ENCODE results near the gene HHIPL1. TPM values are rescaled to one million over a fixed set of nuclear protein-coding genes. Genes with fewer than 3 reads are reported as not detected.

The HHIPL1 gene
- total RNA-seq, 6 experiments from 2014 or later, result 0.43 to 1.4 (median 0.66) TPM

GRCh38 chr14:99671235-99672224, 26.6 kb downstream of the HHIPL1 start:
- ATAC-seq (peak; percentile 87 to 93 (median 90)), DNase-seq (peak in 1 of 3 donors; percentile 72)
- Histone ChIP-seq H3K4me1 (peaks cover 0 to 11% (median 5%) of the 10 kb centered on the region in 4 donors), H3K4me3 (no peak overlapping the region), H3K9me3 (no peaks in the 10 kb centered on the region), H3K27me3 (no peaks in the 10 kb centered on the region), H3K27ac (no peak overlapping the region), H3K36me3 (no peaks in the 10 kb centered on the region)
- WGBS (ENCODE audit: insufficient coverage, low coverage, low lambda C conversion rate, missing lambda C conversion rate), result 48% methylated on average over 14 of the region's 20 CpGs
- TF ChIP-seq, protein P1, sequence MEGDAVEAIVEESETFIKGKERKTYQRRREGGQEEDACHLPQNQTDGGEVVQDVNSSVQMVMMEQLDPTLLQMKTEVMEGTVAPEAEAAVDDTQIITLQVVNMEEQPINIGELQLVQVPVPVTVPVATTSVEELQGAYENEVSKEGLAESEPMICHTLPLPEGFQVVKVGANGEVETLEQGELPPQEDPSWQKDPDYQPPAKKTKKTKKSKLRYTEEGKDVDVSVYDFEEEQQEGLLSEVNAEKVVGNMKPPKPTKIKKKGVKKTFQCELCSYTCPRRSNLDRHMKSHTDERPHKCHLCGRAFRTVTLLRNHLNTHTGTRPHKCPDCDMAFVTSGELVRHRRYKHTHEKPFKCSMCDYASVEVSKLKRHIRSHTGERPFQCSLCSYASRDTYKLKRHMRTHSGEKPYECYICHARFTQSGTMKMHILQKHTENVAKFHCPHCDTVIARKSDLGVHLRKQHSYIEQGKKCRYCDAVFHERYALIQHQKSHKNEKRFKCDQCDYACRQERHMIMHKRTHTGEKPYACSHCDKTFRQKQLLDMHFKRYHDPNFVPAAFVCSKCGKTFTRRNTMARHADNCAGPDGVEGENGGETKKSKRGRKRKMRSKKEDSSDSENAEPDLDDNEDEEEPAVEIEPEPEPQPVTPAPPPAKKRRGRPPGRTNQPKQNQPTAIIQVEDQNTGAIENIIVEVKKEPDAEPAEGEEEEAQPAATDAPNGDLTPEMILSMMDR (IDR thresholded peaks at IDR 0.05), result no peak
- TF ChIP-seq POLR2A (IDR thresholded peaks at IDR 0.05), result no peak
- intact Hi-C loops (cut with DNase I), result no loop called here

GRCh38 chr14:99672506-99673304, 27.8 kb downstream of the HHIPL1 start:
- 88% methylated on average over 11 of the region's 11 CpGs for WGBS (ENCODE audit: insufficient coverage, low coverage, low lambda C conversion rate, missing lambda C conversion rate)
- Histone ChIP-seq H3K4me1 (peaks cover 0 to 11% (median 5%) of the 10 kb centered on the region in 4 donors), H3K9me3 (no peaks in the 10 kb centered on the region), H3K27ac (no peak overlapping the region), H3K27me3 (no peaks in the 10 kb centered on the region), H3K4me3 (no peak overlapping the region), H3K36me3 (no peaks in the 10 kb centered on the region)
- DNase-seq (no peak), ATAC-seq (peak; percentile 30 to 60 (median 38))
- intact Hi-C loops (cut with DNase I), result no loop called here
- TF ChIP-seq POLR2A (IDR thresholded peaks at IDR 0.05), result no peak
- TF ChIP-seq, protein P1 (IDR thresholded peaks at IDR 0.05), result no peak

- TF ChIP-seq, protein P1 (IDR thresholded peaks at IDR 0.05), result no peak
- TF ChIP-seq POLR2A (IDR thresholded peaks at IDR 0.05), result no peak
- Histone ChIP-seq H3K27me3 (no peaks in the 10 kb centered on the region), H3K36me3 (no peaks in the 10 kb centered on the region), H3K4me3 (no peak overlapping the region), H3K4me1 (peaks cover 0 to 11% (median 5%) of the 10 kb centered on the region in 4 donors), H3K9me3 (no peaks in the 10 kb centered on the region), H3K27ac (no peak overlapping the region)
- WGBS (ENCODE audit: insufficient coverage, low coverage, low lambda C conversion rate, missing lambda C conversion rate), result 82% methylated on average over 6 of the region's 8 CpGs
- ATAC-seq, result no peak
- DNase-seq, result no peak
- intact Hi-C loops (cut with DNase I), result no loop called here
Measured at GRCh38 chr14:99673305-99674063, 28.6 kb downstream of the HHIPL1 start.

DNA sequence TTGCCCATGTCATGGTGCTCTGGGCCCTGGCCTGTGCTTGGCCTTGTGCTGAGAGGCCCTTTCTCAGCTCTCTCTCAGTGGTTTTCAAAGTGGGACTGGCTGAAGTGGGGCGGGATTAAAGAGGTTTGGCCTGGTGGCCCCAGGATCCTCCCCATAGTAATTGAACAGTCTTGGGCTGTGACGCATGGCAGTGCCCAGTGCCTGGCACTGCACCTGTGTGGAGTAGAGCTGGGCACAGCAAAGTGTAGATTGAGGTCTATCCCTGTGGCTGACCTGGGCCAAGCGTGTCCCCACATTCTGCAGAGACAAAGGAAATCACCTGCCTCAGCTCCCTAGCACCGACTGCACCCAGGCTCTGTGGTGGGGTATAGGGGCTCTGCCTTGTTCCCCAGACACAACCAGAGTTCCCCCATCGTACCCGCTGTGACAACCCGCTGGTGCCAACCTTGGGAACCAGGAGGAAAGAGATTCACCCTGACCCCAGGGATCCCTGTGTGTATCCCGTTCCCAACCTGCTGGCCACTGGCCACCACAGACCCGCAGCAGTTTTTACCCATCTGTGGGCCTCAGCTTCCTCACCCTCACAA, 29.2 kb downstream of the HHIPL1 start:
- intact Hi-C loops (cut with DNase I), result no loop called here
- no peak overlapping the region for H3K4me3 ChIP-seq
- no peak for DNase-seq
- 80% methylated on average over 7 of the region's 9 CpGs for WGBS (ENCODE audit: insufficient coverage, low coverage, low lambda C conversion rate, missing lambda C conversion rate)
- H3K27ac ChIP-seq, result no peak overlapping the region
- no peak for TF ChIP-seq POLR2A (IDR thresholded peaks at IDR 0.05)
- TF ChIP-seq, protein P1 (IDR thresholded peaks at IDR 0.05), result no peak
- no peaks in the 10 kb centered on the region for H3K27me3 ChIP-seq
- no peak for ATAC-seq
- H3K36me3 ChIP-seq, result no peaks in the 10 kb centered on the region
- H3K9me3 ChIP-seq, result no peaks in the 10 kb centered on the region
- H3K4me1 ChIP-seq, result peaks cover 0 to 11% (median 5%) of the 10 kb centered on the region in 4 donors
